NCI-H2029 treated with DMSO at 0.1 percent for 48 hours (cell line): ENCODE measurements around the gene UXS1.

Experiments used
- DNase-seq: peaks from one replicate; lab custom pipeline; 2025; lab: John Stamatoyannopoulos, UW

Gene UXS1

DNA sequence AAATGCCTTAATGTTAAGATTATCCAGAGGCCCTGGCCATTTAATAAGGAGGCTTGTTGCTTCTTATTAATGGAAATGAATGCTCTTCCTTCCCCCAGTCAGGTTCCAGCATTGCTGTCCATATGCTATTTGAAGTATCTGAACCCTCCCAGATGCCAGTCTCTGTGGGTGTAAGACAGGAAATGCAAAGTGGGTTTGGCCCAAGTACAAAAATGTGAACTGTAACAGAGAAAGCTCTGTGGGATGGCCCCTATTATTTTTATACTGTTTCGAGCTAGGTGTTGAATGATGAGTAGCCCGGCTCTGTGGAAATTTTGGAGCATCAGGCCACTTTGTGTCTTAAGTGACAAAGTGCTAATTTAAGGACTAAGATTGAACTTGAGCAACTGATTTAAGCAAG lies 141.0 kb downstream of the UXS1 start:
- no peak for DNase-seq

GRCh38 chr2:106044859-106045258 lies 149.2 kb downstream of the UXS1 start:
- DNase-seq: no peak

DNA sequence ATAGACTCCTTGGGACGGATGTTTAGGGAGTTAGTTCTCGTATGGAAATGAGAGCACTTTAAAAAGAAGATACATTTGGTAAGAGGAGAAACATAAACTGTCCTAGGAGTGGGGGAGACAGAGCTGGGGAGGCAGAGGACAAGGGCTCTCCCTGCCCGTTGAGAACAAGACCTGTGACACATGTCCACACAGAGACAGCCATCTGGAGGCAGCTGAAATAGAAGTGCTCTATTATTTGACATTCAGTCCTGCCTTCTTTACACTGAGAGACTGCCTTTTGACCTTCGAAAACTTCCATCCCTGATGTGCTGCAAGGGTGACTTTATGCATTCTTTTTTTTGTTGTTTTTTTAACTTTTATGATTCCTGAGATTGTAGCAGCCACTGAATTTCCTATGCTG lies 150.1 kb downstream of the UXS1 start:
- DNase-seq: no peak
